ENCODE data around the gene CNGB1. TPM values are rescaled to one million over a fixed set of nuclear protein-coding genes. Genes with fewer than 3 reads are reported as not detected.
"Not testable (repeated sequence)": the region's sequence is repeated elsewhere in the genome, so short reads cannot be mapped to it uniquely, and the experiment has no call there.

CNGB1 gene
- polyA plus RNA-seq, 4 donors: 0.11 to 0.18 TPM; not detected in 2

DNA sequence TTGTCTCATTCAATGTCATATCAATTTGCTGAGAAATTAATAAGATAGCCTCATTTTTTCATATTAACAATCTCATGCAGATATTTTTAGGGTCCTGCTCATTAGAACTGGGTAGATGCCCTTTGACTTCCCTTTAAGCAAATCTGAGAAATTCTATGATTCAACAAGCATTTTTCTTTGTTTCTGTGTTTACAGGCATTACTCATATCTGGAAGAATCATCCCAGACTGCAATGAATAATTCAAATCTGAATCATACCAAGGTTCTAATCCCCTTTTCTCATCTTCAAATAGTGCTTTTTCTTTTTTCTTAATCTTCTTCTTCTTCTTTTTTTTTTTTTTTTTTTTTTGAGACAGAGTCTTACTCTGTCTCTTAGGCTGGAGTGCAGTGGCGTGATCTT is 99.5 kb downstream of the CNGB1 start:
- DNase-seq (ENCODE audit: low read depth in 4 of 4, low spot score in 3 of 4): no peak

DNA sequence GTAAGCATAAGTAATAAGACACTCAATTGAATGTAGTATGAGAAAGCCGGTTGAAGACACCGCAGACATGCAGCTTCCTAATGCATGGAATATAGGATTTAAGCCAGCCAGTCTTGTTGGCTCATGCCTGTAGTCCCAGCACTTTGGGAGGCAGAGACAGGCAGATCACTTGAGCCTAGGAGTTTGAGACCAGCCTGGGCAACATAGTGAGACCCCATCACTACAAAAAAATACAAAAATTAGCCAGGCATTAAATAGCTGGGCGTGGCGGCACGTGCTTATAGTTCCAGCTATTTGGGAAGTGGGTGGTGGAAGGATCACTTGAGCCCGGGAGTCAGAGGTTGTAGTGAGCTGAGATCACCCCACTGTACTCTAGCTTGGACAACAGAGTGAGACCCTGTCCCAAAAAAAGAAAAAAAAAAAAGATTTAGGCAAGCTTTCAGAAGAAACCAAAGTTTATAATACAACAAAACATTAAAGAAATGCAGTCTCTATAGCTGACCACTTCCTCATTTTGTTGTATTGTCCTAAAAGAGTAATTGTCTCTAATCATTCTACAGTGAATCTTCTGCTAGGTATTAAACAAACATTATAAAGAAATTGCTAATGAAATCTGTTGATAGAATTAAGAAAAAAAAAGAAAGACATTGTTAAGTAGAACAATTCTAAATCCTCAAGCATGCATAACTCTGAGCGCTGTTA is 100.0 kb downstream of the CNGB1 start:
- DNase-seq (ENCODE audit: low read depth in 4 of 4, low spot score in 3 of 4): no peak

DNA sequence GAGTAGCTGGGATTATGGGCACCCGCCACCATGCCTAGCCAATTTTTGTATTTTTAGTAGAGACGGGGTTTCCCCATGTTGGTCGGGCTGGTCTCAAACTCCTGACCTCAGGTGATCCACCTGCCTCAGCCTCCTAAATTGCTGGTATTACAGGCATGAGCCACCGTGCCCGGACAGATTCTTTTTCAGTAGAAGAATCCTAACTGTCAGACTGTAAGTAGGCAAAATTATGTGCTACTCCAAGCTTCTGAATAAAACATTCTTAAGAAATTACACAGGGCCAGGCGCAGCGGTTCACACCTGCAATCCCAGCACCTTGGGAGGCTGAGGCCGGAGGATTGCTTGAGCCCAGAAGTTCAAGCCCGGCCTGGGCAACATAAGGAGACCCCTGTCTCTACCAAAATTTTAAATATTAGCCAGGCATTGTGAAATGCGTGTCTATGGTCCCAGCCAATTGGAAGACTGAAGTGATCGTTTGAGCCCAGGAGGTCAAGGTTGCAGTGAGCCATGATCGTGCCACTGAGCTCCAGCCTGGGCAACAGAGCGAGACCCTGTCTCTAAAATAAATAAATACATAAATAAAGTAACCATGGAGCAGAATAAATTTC is 101.9 kb downstream of the CNGB1 start:
- no peak for DNase-seq (ENCODE audit: low read depth in 4 of 4, low spot score in 3 of 4)

DNA sequence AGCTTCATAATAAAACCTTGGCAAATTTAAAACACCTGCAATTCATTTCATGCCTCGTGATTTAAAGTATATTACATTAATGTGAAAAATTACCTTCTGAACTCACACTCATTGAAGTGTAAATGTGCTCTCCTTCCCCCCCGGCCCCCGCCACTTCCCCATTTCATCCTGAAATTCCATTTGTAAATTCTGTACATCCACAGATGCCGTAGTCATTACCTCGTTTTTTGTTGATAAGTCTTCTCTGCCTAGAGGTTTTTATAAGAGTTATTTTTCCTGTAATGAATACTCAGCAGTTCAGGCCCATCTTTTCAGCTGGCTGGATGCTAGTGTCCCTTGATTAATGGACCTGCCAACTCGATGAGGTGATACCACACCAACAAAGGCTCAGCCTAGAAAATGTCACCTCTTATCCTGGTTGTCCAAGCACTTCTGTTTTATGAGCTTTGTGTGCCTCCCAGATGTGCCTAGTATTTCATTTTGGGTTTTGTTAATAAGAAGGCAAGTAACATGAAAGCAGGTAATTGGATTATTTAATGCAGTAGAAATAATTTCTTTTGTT is 103.8 kb downstream of the CNGB1 start:
- peak in 1 of 4 donors; percentile 51 for DNase-seq (ENCODE audit: low read depth in 4 of 4, low spot score in 3 of 4)

DNA sequence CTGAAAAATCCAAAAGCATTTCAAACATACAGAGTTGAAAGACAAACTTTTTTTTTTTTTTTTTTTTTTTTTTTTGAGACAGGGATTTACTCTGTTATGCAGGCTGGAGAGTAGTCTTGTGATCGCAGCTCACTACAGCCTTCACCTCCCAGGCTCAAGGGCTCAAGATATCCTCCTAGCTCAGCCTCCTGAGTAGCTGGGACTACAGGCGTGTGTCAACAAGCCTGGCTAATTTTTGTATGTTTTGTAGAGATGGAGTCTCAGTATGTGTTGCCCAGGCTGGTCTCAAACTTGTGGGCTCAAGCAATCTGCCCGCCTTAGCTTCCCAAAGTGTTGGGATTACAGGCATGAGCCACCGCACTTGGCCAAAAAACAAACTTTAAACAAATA is 104.4 kb downstream of the CNGB1 start:
- DNase-seq (ENCODE audit: low read depth in 4 of 4, low spot score in 3 of 4): no peak

DNA sequence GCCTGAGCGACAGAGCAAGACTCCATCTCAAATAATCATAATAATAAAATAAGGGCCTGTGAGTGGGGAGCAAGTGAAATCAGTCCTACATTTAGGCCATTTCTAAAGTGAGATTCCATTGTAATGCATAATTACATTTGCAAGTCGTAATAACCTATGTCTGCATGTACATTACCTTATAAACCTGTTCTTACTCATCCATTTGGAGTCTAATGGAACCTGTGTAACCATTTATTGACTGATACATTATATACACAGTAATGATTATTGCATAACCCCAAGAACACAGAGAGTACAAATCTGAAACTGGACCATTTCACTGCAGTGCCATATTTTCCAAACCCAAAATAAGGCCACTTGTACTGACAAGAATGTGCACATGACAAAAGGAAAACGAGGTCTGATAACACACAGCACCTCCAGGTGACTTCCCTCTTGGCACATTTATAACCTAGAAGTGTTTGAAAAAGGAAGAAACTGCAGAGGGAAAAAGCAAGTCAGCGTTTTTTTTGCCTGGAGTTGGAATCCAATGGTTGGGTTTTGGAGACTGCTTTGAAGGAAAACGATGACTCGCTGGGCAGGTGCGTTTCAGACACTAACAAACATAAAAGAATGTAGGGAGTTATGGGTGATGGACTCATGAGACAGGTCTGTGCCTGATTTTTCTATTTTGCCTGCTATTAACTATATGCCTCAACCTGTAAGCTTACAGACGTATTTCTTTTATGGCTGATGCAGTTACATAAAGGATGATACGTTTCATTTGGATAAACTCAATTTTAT is 105.0 kb downstream of the CNGB1 start:
- DNase-seq (ENCODE audit: low read depth in 4 of 4, low spot score in 3 of 4): no peak

DNA sequence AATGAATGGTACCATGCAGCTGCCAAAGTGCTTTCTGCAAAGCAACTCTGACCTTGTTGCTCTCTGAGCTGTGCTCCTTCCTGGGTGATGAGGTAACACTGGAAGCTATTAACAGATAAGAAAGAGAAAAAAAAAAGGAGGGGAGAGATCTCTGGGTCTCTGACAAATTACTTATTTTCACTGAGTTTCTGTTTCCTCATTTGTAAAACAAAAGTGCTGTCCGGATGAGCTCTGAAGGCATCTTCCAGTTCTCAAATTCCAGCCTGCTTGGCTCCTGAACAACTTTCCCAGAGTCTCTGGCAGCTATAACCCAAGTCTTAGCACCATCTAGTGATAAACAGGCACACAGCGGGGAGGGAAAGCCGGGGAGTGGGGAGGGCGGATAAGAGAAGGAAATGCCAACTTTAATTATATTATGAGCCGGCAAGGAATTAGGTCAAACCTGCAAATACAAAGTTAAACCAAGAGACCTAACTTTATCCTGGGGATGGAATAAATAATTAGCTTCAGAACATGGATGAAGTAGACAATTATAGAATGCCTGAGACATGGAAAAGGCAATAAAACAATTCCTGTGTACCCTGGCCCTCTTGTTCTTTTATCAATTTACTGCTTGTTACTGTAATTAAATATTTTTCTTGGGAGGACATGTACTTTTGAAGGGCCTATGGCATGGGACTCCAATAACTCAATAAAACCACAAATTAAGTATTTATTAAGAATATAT is 107.3 kb downstream of the CNGB1 start:
- DNase-seq (ENCODE audit: low read depth in 4 of 4, low spot score in 3 of 4): peak in 1 of 4 donors; percentile 58

DNA sequence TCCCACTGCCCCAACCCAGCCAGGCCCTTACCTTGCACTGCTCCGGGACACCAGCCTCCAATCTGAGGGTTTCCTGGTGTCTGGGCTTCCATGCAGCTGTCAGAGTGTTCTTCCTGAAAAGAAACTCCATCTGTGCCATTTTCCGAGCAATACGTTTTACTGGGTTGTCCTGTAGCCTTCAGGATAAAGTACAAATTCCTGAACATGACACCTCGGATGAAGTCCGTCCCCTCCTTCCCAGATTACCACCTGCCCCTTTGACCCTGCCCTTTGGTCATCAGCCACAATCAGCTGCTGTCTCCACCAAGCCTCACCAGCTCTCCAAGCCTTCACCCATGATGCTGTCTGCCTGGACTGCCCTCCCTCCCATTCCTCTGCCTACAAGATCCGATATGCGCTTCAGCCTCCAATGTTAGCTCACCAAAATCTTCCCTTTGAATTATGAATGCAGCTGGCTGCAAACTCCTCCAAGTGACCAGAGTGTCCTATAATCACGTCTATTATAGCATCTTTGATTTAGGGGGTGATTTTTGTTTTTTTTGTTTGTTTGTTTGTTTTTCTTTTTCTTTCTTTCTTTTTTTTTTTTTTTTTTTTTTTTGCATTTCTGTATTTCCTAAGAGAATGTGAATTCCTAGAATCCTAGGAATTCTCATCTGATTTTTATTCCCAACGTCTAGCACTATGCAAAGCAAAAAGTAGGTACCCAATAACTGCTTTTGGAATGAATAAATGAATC is 108.1 kb downstream of the CNGB1 start:
- no peak for DNase-seq (ENCODE audit: low read depth in 4 of 4, low spot score in 3 of 4)

DNA sequence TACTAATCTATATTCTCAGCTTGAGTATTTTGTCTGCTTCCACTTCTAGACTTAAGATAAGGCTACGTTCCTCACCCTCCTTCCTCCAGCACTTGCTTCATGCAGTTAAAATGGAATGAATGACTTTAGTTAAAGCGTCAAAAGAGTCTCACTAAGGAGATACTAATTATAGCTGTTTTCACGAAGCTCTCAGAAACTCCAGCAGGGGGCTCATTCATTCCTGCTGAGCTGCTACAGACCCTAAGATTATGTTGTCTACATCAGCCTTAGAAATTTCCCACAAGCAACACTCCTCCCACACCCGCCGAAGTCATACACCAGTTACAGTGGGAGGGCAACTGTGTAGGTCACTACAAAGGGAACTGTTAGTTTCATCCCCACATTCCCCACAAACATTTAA is 111.6 kb downstream of the CNGB1 start:
- DNase-seq (ENCODE audit: low read depth in 4 of 4, low spot score in 3 of 4): no peak

DNA sequence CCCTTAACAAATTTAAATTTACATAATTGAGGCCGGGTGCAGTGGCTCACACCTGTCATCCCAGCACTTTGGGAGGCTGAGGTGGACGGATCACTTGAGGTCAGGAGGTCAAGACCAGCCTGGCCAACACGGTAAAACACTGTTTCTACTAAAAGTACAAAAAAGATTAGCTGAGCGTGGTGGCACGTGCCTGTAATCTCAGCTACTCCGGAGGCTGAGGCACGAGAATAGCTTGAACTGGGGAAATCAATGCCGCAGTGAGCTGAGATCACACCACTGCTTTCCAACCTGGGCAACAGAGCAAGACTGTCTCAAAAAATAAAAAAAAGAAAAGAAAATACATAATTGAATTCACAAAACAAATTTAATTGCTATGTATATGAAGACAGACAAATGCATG is 112.3 kb downstream of the CNGB1 start:
- no peak for DNase-seq (ENCODE audit: low read depth in 4 of 4, low spot score in 3 of 4)

DNA sequence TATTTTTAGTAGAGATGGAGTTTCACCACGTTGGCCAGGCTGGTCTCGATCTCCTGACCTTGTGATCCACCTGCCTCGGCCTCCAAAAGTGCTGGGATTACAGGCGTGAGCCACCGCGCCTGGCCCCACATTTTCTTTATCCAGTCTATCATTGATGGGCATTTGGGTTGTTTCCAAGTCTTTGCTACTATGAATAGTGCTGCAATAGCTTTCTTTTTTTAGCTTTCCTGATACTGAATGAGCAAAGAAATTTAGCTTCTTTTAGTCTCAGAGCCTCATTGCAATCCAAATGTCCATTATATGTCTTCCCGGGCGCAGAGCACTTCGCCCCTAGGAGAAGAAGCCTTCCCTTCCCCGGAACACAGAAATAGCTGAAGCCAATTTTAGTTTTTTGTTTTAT is 112.9 kb downstream of the CNGB1 start:
- not testable (repeated sequence) for DNase-seq (ENCODE audit: low read depth in 4 of 4, low spot score in 3 of 4)

DNA sequence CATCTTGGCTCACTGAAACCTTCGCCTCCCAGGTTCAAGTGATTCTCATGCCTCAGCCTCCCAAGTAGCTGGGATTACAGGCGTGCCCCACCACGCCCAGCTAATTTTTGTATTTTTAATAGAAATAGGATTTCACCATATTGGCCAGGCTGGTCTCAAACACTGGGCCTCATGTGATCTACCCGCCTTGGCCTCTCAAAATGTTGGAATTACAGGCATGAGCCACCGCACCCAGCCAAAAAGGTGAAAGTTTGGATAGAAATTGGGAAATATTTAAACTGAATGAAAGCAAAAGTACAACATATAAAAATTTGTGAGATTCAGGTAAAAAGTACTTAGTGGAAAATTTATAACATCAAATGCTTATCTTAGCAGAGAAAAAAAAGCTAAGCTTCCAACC is 115.7 kb downstream of the CNGB1 start:
- DNase-seq (ENCODE audit: low read depth in 4 of 4, low spot score in 3 of 4): no peak

DNA sequence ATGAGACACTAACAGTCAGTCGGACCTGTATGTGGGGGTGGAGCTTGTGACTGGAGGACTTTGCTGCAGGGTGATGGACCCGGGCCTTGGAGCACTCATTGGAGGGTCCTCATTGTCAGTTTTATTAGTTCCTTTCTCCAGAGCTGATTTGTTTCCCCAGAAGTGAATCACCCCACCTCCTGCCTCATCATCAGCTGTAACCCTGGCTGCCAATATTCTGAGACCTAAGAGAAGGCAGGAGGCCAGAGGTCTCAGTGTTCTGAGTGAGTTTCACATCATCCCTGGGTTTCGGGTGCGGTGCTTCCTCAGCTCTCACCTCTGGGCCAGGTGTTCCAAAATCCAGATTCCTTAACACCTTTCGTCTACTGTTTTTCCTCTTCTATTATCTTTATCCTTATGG is 118.7 kb downstream of the CNGB1 start:
- DNase-seq (ENCODE audit: low read depth in 4 of 4, low spot score in 3 of 4): no peak

DNA sequence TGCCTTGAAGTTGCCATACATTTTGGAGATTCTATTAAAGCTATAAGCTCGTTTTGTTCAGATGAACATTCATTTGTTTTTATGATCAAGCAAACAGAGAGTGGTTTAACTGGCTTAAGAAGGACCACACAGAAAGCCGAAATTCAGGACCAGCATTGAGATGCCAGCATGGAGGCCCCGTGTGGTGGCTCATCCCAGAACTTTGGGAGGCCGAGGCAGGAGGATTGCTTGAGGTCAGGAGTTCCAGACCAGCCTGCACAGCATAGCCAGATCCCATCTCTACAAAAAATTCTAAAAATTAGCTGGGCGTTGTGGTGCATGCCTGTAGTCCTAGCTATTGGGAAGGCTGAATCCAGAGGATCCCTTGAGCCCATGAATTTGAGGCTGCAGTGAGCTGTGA is 122.7 kb downstream of the CNGB1 start:
- no peak for DNase-seq (ENCODE audit: low read depth in 4 of 4, low spot score in 3 of 4)

DNA sequence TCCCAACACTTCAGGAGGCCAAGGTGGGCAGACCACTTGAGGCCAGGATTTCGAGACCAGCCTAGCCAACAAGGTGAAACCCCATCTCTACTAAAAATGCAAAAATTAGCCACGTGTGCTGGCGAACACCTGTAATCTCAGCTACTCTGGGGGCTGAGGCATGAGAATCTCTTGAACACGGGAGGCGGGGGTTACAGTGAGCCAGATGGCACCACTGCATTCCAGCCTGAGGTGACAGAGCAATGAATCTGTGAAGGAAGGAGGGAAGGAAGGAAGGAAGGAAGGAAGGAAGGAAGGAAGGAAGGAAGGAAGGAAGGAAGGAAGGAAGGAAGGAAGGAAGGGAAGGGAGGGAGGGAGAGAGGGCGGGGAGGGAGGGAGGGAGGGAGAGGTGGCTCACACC is 124.0 kb downstream of the CNGB1 start:
- DNase-seq (ENCODE audit: low read depth in 4 of 4, low spot score in 3 of 4): not testable (repeated sequence)

DNA sequence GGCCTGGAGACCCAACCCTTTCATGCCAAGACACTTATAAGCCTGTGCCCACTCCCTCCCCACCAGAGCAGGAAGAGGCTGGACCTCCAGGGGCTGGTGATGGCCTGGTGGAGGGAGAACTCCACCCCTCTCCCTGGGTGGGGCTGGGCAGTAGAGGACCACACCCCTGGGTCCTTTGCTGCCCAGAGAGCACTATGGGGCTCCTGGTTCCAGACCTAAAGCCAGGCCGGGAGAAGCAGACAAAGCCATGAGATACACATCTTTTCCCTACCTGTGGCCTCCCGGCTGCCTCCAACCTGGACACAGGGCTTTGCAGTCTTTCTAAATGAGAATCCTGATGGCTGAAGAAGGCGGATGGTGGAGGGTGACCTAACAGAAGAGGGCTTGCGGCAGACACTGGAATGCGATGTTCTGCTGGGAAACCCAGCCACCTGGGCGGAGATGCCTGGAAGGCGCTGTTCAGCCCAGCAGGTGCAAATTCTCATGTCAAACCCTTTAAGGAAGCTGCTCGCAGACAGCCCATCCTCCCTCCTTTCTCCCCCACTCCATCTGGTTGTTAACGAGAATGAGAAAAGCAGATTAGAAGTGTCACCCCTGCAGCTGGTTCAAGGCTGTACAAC is 124.7 kb downstream of the CNGB1 start:
- DNase-seq (ENCODE audit: low read depth in 4 of 4, low spot score in 3 of 4): no peak

DNA sequence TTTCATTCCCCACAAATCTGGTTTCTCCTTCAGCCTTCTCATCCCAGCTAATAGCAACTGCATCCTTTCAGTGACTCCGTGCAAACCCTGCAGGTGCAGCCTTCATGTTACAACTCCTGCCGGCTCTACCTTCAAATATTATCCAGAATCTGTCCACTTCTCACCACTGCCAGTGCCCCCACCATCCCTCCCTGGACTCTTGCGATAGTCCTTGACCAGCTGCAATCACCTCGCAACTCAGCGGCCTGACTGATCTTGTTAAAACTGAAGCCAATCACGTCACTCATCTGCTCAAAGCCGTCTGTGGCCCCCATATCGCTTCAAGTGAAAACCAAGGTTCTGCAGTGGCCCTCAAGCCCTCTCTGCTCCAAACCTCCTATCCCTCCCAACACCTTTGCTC is 125.8 kb downstream of the CNGB1 start:
- DNase-seq (ENCODE audit: low read depth in 4 of 4, low spot score in 3 of 4): no peak

DNA sequence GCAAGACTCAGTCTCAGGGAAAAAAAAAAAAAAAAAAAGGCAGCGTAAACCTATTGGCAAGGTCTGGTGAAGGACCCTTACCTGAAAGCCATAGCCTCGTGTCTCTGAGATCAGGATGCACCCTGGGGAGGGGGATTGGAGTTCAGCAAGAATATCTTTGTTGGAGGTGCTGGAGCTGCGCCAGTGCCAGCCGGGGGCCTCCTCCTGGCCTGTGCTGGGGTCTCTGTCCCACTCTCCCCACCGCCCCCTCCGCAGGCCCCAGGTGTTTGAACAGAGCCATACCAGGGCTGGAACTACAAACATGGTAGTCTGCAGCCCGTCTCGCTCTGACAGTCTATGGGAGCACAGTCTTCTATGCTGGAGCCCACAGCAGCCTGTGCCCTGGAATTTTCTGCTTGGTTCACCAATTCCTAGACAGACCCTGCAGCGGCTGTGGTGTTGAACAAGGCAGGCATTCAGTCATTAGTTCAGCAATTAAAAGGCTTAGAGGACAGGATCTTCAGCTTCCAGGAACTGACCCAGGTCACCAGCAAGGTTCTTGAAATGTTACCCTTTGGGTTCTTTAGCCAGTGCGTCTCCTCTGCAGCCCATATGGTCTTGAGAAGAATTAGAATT is 126.4 kb downstream of the CNGB1 start:
- no peak for DNase-seq (ENCODE audit: low read depth in 4 of 4, low spot score in 3 of 4)

DNA sequence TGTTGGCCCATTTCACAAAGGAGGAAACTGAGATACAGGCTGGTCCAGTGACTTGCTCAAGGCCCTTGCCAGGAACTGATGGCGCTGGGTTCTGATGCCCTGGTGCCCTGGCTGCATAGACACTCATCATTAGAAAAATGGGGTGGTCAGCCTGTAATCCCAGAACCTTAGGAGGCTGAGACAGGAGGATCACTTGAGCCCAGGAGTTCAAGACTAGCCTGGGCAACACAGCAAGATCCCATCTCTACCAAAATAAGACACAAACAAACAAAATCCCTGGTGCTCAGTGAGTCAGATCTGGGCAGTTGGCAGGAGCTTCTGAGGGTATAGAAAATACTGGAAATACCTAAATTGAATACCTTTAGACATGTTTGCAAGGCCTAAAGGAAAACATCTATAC is 127.5 kb downstream of the CNGB1 start:
- no peak for DNase-seq (ENCODE audit: low read depth in 4 of 4, low spot score in 3 of 4)
